GM12872 (cell line): ENCODE results near the gene SLC43A2.

Experiments used
- TF ChIP-seq, protein P1 (sequence below): IDR thresholded peaks from 3 replicates; pipeline ENCODE4 v1.5.1; 2011; ENCODE audit warnings: low read depth, mild to moderate bottlenecking, low read length, moderate library complexity; ENCODE audit not compliant: insufficient read depth

SLC43A2 gene

DNA sequence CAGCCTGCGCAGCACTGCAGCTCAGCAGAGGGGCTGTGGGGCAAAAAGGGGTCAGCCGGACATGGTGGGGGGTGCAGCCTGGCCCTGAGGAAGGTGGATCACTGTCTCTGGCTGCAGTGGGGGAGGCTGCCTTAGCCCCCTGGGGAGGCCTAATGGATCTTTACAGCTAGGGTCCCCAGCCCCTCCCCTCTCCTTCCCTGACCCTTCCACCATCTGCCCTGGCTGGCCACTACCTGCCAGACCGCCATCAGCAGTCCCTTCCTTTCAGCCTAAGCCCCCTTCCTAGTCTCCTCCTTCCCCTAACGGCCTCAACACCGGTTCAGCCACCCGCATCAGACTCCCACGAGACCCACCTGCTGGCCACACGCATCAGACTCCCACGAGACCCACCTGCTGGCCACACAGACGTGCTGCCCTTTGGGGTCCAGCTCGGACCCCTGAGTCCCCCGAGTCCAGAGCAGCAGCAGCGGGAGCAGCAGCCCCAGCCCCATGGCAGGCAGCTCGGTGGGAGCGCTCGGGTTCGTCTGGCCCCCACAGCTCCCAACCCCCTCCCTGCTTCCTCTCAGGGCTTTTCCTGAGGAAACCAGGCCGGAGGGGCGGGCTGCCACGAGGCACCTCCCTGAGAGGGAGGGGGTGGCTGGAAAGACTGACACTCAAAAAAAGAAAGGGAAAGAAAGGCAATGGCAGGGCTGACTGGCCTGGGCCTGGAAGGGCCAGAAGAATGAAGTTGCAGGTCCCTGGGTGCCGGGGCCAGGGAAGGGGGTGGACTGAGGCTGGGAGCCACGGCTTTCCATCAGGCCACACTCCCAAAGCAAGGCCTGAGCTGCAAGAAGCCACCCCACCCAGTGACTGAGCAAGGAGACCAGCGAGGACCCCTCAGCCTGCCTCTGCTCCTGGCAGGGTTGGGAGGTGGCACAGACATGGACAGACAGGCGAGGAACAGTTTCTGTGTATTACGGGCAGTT, 16.9 kb upstream of the SLC43A2 start, which contains the start of gene SCARF1:
Gene SCARF1, minus strand, starts transcription at position 526 of the 965 bp plus-strand sequence. Its CDS starts 35 bp downstream, at position 491.
- TF ChIP-seq, protein P1, sequence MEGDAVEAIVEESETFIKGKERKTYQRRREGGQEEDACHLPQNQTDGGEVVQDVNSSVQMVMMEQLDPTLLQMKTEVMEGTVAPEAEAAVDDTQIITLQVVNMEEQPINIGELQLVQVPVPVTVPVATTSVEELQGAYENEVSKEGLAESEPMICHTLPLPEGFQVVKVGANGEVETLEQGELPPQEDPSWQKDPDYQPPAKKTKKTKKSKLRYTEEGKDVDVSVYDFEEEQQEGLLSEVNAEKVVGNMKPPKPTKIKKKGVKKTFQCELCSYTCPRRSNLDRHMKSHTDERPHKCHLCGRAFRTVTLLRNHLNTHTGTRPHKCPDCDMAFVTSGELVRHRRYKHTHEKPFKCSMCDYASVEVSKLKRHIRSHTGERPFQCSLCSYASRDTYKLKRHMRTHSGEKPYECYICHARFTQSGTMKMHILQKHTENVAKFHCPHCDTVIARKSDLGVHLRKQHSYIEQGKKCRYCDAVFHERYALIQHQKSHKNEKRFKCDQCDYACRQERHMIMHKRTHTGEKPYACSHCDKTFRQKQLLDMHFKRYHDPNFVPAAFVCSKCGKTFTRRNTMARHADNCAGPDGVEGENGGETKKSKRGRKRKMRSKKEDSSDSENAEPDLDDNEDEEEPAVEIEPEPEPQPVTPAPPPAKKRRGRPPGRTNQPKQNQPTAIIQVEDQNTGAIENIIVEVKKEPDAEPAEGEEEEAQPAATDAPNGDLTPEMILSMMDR: no peak

DNA sequence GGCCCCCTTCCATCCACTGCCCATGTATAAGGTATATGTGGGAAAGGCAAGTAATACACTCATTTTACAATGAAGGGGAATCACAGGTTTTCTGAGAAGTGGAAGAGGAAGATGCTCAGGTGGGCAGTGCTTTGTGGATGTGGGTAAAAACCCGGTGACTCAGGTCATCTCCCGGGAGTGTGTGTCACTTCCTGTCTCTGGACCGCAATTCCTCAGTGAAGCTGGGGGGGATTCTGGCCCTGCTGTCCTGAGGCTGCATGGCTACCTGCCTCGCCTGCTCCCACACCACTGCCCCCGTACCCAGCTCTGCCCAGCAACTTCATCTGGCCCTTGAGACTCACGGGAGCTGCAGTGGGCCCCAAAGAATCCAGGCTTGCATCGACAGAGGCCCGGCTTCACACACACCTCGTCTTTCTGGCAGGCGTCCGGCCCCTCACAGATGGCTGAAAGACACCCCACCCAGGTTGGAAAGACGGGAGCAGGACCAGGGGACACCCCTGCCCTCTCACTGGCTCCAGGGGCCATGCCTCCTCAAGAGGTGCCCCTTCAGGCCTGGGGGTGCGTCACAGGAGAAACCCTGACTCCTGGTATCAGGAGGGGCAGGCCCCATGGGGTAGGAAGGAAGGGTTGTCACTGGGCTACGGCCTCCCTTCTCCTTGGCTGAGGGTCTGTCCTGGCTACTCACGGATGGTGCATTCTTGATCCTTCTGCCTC, 16.0 kb upstream of the SLC43A2 start:
- TF ChIP-seq, protein P1: no peak

DNA sequence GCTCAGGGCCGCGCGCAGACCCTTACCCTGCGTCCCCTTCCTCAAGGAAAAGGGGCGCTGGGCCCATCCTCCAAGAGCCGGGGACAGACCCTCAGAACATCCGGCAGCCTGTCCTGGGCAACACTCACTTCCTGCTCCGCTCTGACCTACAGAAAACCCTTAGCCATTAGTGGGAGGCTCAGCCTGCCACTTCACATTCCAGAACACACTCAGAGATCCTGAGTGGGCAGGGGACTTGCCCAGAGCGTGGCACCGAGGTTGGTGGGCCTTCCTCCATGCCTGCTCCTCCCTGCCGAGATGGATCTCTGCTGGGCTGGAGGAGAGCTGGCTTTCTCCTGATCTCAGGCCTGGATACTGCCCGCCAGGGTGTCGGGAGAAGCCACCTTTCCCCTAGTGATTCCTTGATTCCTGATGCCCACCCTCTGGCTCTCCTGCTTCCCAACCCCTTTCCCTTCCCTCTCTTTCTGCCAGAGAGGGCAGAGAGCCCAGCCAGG, 15.4 kb upstream of the SLC43A2 start:
- TF ChIP-seq, protein P1: no peak

DNA sequence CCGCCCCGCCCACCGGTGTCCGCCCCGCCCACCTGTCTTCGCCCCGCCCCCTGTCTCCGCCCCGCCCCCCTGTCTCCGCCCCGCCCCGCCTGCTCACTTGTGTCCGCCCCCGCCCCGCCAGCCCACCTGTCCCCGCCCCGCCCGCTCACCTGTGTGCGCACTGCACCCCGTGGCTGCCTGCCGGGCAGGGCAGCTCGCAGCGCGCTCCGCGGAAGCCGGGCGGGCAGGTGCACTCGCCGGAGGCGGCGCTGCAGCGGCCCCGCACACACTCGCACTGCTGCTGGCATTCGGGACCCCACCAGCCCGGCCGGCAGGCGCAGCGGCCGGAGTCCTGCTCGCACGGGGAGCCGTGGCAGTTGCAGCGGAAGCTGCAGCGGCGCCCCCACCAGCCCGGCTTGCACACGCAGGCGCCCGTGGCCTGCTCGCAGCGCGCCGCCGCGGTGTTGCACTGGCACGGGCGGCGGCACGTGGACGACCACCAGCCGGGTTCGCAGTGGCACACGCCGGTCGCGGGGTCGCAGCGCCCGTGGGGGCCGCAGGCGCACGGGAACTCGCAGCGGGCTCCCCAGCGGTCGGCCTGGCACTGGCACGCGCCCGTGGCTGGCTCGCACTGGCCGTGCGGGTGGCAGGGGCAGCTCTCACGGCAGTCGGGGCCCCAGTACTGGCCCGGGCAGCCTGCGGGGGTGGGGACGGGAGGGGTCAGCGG, 14.8 kb upstream of the SLC43A2 start:
- TF ChIP-seq, protein P1: peak; percentile 38; the same call in 2 of the 3 replicates

DNA sequence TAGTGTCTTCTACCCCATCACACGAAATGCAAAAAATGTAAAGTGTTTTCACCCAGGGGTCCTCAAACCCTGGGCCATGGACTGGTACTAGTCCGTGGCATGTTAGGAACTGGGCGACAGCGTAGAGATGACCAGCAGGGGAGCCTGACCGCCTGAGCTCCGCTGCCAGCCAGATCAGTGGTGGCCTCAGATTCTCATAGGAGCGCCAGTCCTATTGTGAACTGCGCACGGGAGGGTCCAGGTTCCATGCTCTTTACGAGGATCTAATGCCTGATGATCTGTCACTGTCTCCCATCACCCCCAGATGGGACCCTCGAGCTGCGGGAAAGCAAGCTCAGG, 12.4 kb upstream of the SLC43A2 start:
- TF ChIP-seq, protein P1: no peak

DNA sequence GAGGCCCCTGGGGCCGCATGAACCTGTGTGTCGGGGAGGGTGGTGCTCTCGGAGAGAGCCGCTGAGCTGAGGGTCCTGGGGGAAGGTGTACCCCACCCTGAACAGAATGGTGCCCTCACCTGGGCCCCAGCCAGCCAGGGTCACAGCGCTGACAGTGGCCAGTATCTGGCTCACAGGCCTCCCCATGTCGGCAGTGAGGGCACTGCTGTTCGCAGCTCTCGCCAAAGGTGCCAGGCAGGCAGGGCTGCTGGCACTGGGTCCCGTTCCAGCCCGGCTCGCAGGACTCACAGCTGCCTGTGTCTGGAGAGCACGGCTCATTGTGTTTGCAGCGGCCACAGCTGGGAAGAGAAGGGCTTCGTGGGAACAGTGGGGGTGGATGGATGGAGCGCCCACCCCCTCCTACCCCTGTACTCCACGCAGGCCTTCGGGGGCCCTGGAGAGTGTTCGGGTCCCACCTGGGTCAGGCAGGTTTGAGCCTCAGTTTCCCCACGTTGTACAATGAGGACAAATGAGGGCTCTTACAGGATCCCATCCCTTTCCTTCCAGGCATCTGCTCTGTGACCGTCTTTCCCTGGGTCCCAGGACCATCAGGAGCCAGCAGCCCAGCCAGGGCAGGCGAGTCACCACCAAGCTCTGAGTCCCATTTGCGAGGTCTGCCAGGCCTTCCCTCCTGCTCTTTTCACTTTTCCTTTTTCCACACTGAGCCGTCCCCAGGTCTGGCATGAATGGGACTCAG, 11.9 kb upstream of the SLC43A2 start:
- TF ChIP-seq, protein P1: no peak
